NOMO-1 (cell line): ENCODE data around the gene CPED1.
A peak's percentile ranks its signal among the peaks of the same experiment; 100 is the strongest.
"Not testable (repeated sequence)": the region's sequence is repeated elsewhere in the genome, so short reads cannot be mapped to it uniquely, and the experiment has no call there.

Experiments
- DNase-seq, 2 experiments: peaks; one replicate each; lab custom pipeline; 2025; ENCODE audit not compliant: unreplicated experiment in 2 of 2; lab: John Stamatoyannopoulos, UW

The CPED1 gene

DNA sequence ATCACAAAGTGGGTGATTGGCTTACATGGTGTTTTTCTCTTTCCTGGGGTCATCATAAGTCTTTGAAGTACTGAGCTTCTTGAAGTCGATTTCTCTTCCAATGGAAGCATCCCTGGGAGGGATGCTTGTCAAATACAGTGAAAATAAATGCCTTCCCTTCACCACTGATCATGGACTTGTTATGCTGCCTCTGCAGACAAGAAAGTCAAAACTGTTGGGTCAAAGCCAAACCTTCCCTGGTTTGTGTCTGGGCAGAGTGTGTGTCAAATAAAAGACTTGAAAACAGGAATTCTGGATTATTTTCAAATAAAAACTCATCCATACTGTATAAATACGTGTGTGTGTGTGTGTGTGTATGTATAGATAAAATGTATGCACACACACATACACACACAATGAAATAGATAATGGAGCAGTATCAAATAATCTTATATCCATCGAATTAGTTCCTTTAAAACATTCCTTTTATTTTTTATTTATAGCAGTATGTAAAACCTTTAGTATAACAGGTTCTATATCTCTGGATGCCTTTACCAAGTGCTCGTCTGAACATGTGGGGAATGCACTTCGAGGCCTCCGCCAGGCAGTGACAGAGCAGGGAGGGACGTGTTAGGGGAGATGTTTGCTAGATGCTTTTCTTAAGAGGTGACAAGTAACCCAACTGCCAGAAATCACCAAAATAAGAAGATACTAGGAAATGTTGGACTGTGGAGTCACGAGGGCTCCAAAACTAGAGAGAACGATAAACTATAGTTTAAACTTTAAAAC is 313.1 kb downstream of the CPED1 start:
- no peak for DNase-seq

DNA sequence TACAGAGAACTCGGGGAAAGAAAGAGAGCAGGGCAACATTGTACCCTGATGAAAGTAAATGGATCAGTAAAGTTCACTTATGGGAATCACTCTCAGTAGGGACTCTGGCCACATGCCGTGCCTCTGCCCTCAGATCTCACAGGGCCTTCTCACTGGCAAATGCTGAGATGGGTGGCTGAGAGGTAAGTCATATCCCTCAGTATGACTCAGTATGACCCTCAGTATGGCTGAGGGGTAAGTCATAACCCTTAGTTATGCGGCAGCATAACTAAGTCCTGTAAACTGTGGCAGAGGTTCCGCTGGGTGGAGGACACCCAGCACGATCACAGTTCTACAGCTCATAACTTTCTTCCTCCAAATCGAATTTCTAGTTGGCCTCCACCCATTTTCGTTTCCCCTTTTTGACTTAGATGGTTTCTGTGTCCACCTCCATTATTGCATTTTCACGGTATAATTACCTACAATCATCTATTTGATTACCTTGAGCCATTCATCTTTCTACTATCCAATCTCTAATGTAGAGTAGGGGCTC is 313.8 kb downstream of the CPED1 start:
- peak; percentile 48 to 69 for DNase-seq

GRCh38 chr7:121303422-121304101 is 315.1 kb downstream of the CPED1 start:
- DNase-seq = no peak

- DNase-seq = no peak
Measured at GRCh38 chr7:121304102-121304658, 315.7 kb downstream of the CPED1 start.

GRCh38 chr7:121305109-121305508 is 316.6 kb downstream of the CPED1 start:
- DNase-seq = no peak

DNA sequence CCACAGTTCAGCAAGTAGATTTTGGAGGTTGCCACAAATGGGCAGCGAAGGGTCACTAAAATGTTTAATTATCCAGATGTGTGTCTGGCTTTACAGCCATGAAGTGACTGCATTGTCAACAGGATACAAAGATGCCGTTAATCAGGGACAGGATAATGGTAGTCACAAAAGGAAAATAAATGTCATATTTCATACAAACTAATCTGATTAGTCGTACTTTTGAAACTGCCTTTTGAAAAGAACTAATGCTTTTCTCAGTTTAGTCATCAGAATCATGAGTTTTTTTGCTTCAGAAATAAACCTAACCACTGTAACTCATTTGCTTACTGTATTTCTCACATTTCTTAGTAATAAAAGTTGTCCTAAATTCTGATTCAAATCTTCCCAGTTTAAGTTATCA is 318.1 kb downstream of the CPED1 start:
- no peak for DNase-seq

DNA sequence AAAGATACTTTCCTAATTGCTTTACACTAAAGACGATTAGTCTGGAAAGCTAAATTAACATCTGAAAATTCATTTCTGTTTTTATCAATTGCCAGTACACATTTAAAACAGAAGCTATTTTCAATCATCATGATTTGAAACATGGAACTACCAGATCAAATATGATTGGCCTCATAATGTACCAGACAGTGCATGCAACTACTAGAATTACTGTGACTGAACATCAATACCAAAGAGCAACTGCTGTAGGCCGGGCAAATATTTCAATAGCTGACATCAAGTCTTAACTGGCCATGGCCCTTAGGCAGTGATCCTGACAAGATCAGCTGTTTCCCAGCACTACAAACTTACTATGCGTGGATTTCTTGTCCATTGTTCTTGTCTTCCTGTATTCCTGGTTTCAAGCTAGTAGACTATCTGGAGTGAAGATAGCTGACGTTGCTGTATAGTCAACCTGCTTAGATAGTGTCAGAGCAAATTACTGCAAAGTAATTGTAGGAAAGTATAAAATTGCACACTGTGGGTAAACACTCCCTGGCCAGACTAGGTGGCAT is 318.6 kb downstream of the CPED1 start:
- no peak for DNase-seq

GRCh38 chr7:121313220-121313792 is 324.8 kb downstream of the CPED1 start:
- DNase-seq = no peak

GRCh38 chr7:121313793-121314676 is 325.5 kb downstream of the CPED1 start:
- DNase-seq = no peak

- not testable (repeated sequence) for DNase-seq
Measured at GRCh38 chr7:121315170-121315569, 326.7 kb downstream of the CPED1 start.

DNA sequence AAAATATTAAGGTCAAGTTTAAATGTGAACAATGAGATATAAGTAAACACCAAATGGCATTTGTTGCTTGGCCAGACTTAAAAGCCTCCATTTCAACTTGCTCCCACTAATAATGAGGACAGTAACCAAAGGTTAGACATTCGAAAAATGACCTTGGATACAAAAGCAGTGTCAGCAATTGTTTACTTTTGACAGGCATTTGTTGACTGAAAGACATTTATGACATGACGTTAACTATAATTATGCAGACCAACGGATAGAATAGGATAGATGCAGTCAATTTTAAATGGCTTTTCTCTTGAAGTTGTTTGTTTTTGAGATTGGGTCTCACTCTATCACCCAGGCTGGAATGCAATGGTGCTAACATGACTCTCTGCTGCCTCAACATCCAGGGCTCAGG is 333.9 kb downstream of the CPED1 start:
- no peak for DNase-seq

- DNase-seq = no peak
Measured at GRCh38 chr7:121323515-121324302, 335.2 kb downstream of the CPED1 start.

DNA sequence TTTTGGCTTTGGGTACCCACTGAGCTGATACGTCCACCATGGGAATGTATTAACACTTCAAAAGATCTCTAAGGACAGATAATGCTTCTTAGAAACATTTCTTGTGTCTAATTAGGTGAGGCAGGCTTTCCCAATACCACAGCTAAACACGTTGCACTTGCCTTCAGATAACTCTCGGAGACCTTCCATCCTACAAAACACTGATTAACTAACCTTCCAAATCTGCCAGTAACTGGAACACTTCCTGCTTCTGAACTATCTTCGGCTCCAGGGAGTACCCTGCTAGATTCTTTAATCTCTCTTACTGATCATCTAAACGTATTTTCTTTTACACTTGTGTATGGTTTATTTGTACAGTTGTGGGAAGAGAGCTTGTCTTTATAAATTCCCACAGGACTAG is 339.2 kb downstream of the CPED1 start:
- DNase-seq = no peak

GRCh38 chr7:121328508-121329190 is 340.1 kb downstream of the CPED1 start, which contains the start of gene WNT16:
TSS of gene WNT16 (plus strand) at chr7:121329000. CDS start at chr7:121329293, 293 bp downstream.
- no peak for DNase-seq

- DNase-seq = no peak
Measured at GRCh38 chr7:121329191-121330052, 340.9 kb downstream of the CPED1 start.

GRCh38 chr7:121330053-121330833 is 341.7 kb downstream of the CPED1 start:
- DNase-seq = no peak

GRCh38 chr7:121331048-121331447 is 342.5 kb downstream of the CPED1 start:
- DNase-seq = no peak
